HepG2 (cell line): ENCODE measurements around the gene JPH3. TPM values are rescaled to one million over a fixed set of nuclear protein-coding genes. Genes with fewer than 3 reads are reported as not detected.

Source experiments
- ATAC-seq: fragments of 200-7000 bp; cut with Tn5 transposase; 3 replicates; pipeline ENCODE4 v1.9.1; 2020; ENCODE audit warnings: mild to moderate bottlenecking, moderate library complexity
- BruUV-seq: library from RNA; stranded (reverse); fragments of 400-500 nt; replicated peaks from 2 replicates; lab custom pipeline; 2021; lab: Mats Ljungman, UMichigan
- CTCF ChIA-PET: fragments of 300-600 bp; formaldehyde crosslinking; extraction: SDS; loops from one replicate; lab custom pipeline; 2021; ENCODE audit warnings: low total read pairs, inconsistent platforms, low intra/inter-chr PET ratio; lab: Yijun Ruan, JAX
- POLR2A ChIA-PET: fragments of 350-600 bp; sonication (Branson Sonifier 250); formaldehyde crosslinking; loops from one replicate; lab custom pipeline; 2020; ENCODE audit warnings: antibody characterized with exemption, inconsistent platforms; lab: Yijun Ruan, JAX
- DNase-seq: peaks from one replicate; pipeline ENCODE4 v3.0.0-alpha.2; 2015; ENCODE audit warnings: low spot score
- FAIRE-seq: peaks from 3 replicates; lab custom pipeline; 2011; peaks lifted over from hg19 to GRCh38; lab: Jason Lieb, UNC
- H2AFZ ChIP-seq: one replicate; pipeline ENCODE4 v1.6.1; 2011; ENCODE audit warnings: low read length, inconsistent platforms
- H3K27ac ChIP-seq: fragments of 300-600 bp; 3 replicates; pipeline ENCODE4 v1.8.0; 2011; ENCODE audit warnings: mixed run types, mild to moderate bottlenecking, mixed read lengths, low read length, inconsistent platforms; ENCODE audit not compliant: insufficient read depth; ENCODE audit errors: extremely low read length
- H3K27me3 ChIP-seq, 2 experiments: fragments of 200-600 bp in 1 of 2; 2 replicates in 1 of 2; 3 replicates in 1 of 2; pipeline versions ENCODE4 v1.6.0 to v1.8.0; 2011; ENCODE audit warnings: low read length in 2 of 2, mild to moderate bottlenecking in 2 of 2, moderate library complexity in 2 of 2, inconsistent platforms in 1 of 2; ENCODE audit not compliant: insufficient read depth in 2 of 2, control insufficient read depth in 1 of 2
- H3K36me3 ChIP-seq, 2 experiments: fragments of 200-600 bp in 1 of 2; replicated peaks in 1 of 2; 2 replicates in 1 of 2; 3 replicates in 1 of 2; pipeline versions ENCODE4 v1.5.1 to v1.8.0; 2011; ENCODE audit warnings: low read length in 2 of 2, inconsistent platforms in 1 of 2; ENCODE audit not compliant: insufficient read depth in 2 of 2, control insufficient read depth in 1 of 2
- H3K4me1 ChIP-seq: 2 replicates; pipeline ENCODE4 v1.5.1; 2012; ENCODE audit warnings: low read length, inconsistent platforms; ENCODE audit not compliant: insufficient read depth
- H3K4me2 ChIP-seq: 2 replicates; pipeline ENCODE4 v1.6.0; 2011; ENCODE audit warnings: low read depth, low read length, inconsistent platforms
- H3K4me3 ChIP-seq, 3 experiments: fragments of 200-600 bp in 1 of 3; sonication (generic), shearing (Covaris generic) in 1 of 3; replicated peaks in 1 of 3; 2 replicates each; pipeline ENCODE4 v1.5.1; 2011 to 2016; ENCODE audit warnings: low read length in 3 of 3, inconsistent platforms in 2 of 3, low read depth in 2 of 3, mild to moderate bottlenecking in 2 of 3, control low read depth in 1 of 3, mixed read lengths in 1 of 3; ENCODE audit not compliant: insufficient read depth in 1 of 3
- H3K79me2 ChIP-seq: one replicate; pipeline ENCODE4 v1.6.1; 2011; ENCODE audit warnings: low read length, inconsistent platforms; ENCODE audit not compliant: insufficient read depth
- H3K9ac ChIP-seq: 2 replicates; pipeline ENCODE4 v1.6.0; 2011; ENCODE audit warnings: mild to moderate bottlenecking, low read depth, low read length, inconsistent platforms; ENCODE audit not compliant: insufficient read depth
- H3K9me3 ChIP-seq: 2 replicates; pipeline ENCODE4 v1.5.1; 2012; ENCODE audit warnings: mild to moderate bottlenecking, low read length
- H4K20me1 ChIP-seq: 2 replicates; pipeline ENCODE4 v1.6.0; 2011; ENCODE audit warnings: inconsistent platforms, mild to moderate bottlenecking, low read length, moderate library complexity; ENCODE audit not compliant: insufficient read depth
- KLF13 ChIP-seq: sonication (generic); formaldehyde crosslinking; IDR thresholded peaks from 2 replicates; pipeline ENCODE4 v1.4.0; 2020; ENCODE audit warnings: mild to moderate bottlenecking, missing genetic modification reagents
- NR2F1 ChIP-seq, 2 experiments: fragments of 450-650 bp in 1 of 2; formaldehyde crosslinking in 1 of 2; IDR thresholded peaks; 2 replicates each; pipeline versions ENCODE4 v1.5.0 to v1.6.1; 2016 to 2020; ENCODE audit warnings: mild to moderate bottlenecking in 1 of 2, missing compliant biosample characterization in 1 of 2, missing genetic modification reagents in 1 of 2, moderate library complexity in 1 of 2
- SIN3B ChIP-seq: fragments of 150-350 bp; IDR thresholded peaks from 2 replicates; pipeline ENCODE4 v1.6.1; 2014; ENCODE audit warnings: low read length
- ZNF430 ChIP-seq: sonication (generic); formaldehyde crosslinking; IDR thresholded peaks from 2 replicates; pipeline ENCODE4 v1.9.0; 2021; ENCODE audit warnings: mild to moderate bottlenecking, missing genetic modification reagents
- ZNF777 ChIP-seq: sonication (generic); formaldehyde crosslinking; IDR thresholded peaks from 2 replicates; pipeline ENCODE4 v1.4.0; 2020; ENCODE audit warnings: missing genetic modification reagents
- WGBS: methylation state at CpG from one replicate; pipeline ENCODE4 v1.1.6; 2017; ENCODE audit warnings: low lambda C conversion rate; 5-methylcytosine and 5-hydroxymethylcytosine counted together
- in situ Hi-C: cut with HindIII; loops from 2 replicates; pipeline ENCODE4 v1.10.0; 2017; ENCODE audit warnings: low pct_unique_long_range_greater_than_20kb; ENCODE audit not compliant: extremely low pct_ligation_motif_present
- intact Hi-C: fragments of 100-400 bp; cut with micrococcal nuclease; formaldehyde crosslinking; loops from one replicate; pipeline ENCODE4 v1.10.0; 2022; ENCODE audit not compliant: unreplicated experiment
- polyA plus RNA-seq, 8 experiments: library from polyadenylated mRNA; depleted of rRNA in 3 of 8; stranded (reverse) in 7 of 8; unstranded in 1 of 8; fragments of >200 nt; fragmentation: Illumina TruSeq in 4 of 8; extraction: Trizol in 4 of 8; gene quantifications; 2 replicates each; pipeline versions ENCODE4 v1.2.1 to v1.2.3, GENCODE V29; 2011 to 2016; ENCODE audit warnings: low read depth in 4 of 8, missing spikeins in 1 of 8, mixed read lengths in 1 of 8; ENCODE audit not compliant: insufficient read depth in 1 of 8
- total RNA-seq, 5 experiments: library from RNA; depleted of rRNA; stranded (reverse); fragments of >200 nt; fragmentation: Illumina TruSeq; extraction: Trizol; gene quantifications; 2 replicates each; pipeline ENCODE4 v1.2.3, GENCODE V29; 2016; ENCODE audit warnings: low read depth in 1 of 5
- TF ChIP-seq, protein P1 (sequence below): sonication (generic); formaldehyde crosslinking; IDR thresholded peaks from 2 replicates; pipeline ENCODE4 v1.4.0; 2020; ENCODE audit warnings: missing genetic modification reagents
- TF ChIP-seq, protein P2 (sequence below), 2 experiments: fragments of 450-650 bp in 1 of 2; sonication (generic) in 1 of 2; formaldehyde crosslinking in 1 of 2; IDR thresholded peaks; 2 replicates each; pipeline versions ENCODE4 v1.6.1 to v1.8.0; 2016 to 2022; ENCODE audit warnings: antibody characterized with exemption in 1 of 2, mild to moderate bottlenecking in 1 of 2, missing genetic modification reagents in 1 of 2
- TF ChIP-seq, protein P3 (sequence below): sonication (generic); formaldehyde crosslinking; IDR thresholded peaks from 2 replicates; pipeline ENCODE4 v1.4.0; 2020; ENCODE audit warnings: missing genetic modification reagents

Gene JPH3
- total and polyA plus RNA-seq, 2 of the 13 experiments (the other 11 are each of a cell fraction or from before 2014, with no cell fraction given) = not detected

DNA sequence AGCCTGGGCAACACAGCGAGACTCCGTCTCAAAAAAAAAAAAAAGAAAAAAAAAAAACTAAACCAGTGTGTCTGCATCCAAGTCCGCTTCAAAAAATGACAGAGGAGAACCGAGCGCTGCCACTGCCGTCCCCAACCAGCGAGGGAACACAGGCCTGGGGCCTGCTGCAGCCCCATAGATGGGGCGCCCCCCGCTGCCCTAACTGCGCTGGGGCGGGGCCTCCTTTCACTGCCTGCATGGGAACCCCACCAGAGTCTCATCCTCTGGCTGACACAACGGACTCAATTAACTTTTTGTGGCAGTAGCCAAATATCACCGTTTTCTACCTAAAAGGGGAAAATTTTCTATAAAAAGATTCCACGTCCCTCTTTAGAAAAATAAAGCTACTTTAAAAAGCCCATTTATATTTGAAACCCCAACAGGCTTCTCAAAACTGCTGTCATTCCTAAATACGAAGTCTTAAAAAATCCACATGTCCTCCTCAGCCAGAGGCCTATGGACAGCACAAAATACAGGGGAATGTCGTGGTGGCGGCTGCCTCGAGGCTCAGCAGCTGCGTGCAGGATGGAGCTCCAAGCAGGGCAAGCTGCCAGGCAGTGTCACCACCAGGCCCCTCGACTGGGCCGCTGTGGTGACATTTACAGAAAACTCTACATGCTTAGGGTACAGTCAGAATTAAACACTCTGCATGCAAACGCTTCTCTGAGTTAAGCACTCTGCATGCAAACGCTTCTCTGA is 133.1 kb downstream of the JPH3 start:
- Histone ChIP-seq H3K27ac (no peak overlapping the region), H3K79me2 (peaks cover 6% of the 10 kb centered on the region), H3K4me3 (no peak overlapping the region), H3K4me1 (no peaks in the 10 kb centered on the region), H2AFZ (no peak overlapping the region), H3K27me3 (no peaks in the 10 kb centered on the region; a peak in 1 of 5 replicates), H3K36me3 (peaks cover 20 to 35% of the 10 kb centered on the region in 2 experiments; a peak in 4 of 5 replicates), H3K9ac (no peak overlapping the region), H3K4me2 (no peak overlapping the region), H4K20me1 (no peaks in the 10 kb centered on the region), H3K9me3 (no peaks in the 10 kb centered on the region)
- FAIRE-seq (no peak), ATAC-seq (no peak), DNase-seq (no peak)
- no TSS peak for BruUV-seq
- 95% methylated on average over 23 of the region's 23 CpGs for WGBS
- in situ Hi-C loops (no loop called here), intact Hi-C loops (no loop called here)
- ChIA-PET POLR2A (interaction anchor here (0.7 kb wide), 1 partner anchor 1940 kb away, joined by 3 read pairs; no protein-coding TSS in a partner anchor), CTCF (no interaction called here)
- no peak for TF ChIP-seq ZNF777 (CRISPR knock-in tag)
- TF ChIP-seq, protein P1, sequence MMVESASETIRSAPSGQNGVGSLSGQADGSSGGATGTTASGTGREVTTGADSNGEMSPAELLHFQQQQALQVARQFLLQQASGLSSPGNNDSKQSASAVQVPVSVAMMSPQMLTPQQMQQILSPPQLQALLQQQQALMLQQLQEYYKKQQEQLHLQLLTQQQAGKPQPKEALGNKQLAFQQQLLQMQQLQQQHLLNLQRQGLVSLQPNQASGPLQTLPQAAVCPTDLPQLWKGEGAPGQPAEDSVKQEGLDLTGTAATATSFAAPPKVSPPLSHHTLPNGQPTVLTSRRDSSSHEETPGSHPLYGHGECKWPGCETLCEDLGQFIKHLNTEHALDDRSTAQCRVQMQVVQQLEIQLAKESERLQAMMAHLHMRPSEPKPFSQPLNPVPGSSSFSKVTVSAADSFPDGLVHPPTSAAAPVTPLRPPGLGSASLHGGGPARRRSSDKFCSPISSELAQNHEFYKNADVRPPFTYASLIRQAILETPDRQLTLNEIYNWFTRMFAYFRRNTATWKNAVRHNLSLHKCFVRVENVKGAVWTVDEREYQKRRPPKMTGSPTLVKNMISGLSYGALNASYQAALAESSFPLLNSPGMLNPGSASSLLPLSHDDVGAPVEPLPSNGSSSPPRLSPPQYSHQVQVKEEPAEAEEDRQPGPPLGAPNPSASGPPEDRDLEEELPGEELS (CRISPR knock-in tag) = no peak
- TF ChIP-seq ZNF430 (CRISPR knock-in tag) = no peak
- TF ChIP-seq, protein P2, sequence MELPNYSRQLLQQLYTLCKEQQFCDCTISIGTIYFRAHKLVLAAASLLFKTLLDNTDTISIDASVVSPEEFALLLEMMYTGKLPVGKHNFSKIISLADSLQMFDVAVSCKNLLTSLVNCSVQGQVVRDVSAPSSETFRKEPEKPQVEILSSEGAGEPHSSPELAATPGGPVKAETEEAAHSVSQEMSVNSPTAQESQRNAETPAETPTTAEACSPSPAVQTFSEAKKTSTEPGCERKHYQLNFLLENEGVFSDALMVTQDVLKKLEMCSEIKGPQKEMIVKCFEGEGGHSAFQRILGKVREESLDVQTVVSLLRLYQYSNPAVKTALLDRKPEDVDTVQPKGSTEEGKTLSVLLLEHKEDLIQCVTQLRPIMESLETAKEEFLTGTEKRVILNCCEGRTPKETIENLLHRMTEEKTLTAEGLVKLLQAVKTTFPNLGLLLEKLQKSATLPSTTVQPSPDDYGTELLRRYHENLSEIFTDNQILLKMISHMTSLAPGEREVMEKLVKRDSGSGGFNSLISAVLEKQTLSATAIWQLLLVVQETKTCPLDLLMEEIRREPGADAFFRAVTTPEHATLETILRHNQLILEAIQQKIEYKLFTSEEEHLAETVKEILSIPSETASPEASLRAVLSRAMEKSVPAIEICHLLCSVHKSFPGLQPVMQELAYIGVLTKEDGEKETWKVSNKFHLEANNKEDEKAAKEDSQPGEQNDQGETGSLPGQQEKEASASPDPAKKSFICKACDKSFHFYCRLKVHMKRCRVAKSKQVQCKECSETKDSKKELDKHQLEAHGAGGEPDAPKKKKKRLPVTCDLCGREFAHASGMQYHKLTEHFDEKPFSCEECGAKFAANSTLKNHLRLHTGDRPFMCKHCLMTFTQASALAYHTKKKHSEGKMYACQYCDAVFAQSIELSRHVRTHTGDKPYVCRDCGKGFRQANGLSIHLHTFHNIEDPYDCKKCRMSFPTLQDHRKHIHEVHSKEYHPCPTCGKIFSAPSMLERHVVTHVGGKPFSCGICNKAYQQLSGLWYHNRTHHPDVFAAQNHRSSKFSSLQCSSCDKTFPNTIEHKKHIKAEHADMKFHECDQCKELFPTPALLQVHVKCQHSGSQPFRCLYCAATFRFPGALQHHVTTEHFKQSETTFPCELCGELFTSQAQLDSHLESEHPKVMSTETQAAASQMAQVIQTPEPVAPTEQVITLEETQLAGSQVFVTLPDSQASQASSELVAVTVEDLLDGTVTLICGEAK (IDR thresholded peaks at IDR 0.05) = no peak
- TF ChIP-seq, protein P2 (CRISPR knock-in tag; IDR thresholded peaks at IDR 0.05) = no peak
- TF ChIP-seq, protein P3, sequence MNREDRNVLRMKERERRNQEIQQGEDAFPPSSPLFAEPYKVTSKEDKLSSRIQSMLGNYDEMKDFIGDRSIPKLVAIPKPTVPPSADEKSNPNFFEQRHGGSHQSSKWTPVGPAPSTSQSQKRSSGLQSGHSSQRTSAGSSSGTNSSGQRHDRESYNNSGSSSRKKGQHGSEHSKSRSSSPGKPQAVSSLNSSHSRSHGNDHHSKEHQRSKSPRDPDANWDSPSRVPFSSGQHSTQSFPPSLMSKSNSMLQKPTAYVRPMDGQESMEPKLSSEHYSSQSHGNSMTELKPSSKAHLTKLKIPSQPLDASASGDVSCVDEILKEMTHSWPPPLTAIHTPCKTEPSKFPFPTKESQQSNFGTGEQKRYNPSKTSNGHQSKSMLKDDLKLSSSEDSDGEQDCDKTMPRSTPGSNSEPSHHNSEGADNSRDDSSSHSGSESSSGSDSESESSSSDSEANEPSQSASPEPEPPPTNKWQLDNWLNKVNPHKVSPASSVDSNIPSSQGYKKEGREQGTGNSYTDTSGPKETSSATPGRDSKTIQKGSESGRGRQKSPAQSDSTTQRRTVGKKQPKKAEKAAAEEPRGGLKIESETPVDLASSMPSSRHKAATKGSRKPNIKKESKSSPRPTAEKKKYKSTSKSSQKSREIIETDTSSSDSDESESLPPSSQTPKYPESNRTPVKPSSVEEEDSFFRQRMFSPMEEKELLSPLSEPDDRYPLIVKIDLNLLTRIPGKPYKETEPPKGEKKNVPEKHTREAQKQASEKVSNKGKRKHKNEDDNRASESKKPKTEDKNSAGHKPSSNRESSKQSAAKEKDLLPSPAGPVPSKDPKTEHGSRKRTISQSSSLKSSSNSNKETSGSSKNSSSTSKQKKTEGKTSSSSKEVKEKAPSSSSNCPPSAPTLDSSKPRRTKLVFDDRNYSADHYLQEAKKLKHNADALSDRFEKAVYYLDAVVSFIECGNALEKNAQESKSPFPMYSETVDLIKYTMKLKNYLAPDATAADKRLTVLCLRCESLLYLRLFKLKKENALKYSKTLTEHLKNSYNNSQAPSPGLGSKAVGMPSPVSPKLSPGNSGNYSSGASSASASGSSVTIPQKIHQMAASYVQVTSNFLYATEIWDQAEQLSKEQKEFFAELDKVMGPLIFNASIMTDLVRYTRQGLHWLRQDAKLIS (CRISPR knock-in tag) = no peak
- no peak for TF ChIP-seq KLF13 (CRISPR knock-in tag)
- no peak for TF ChIP-seq NR2F1 (CRISPR knock-in tag; IDR thresholded peaks at IDR 0.05)
- no peak for TF ChIP-seq SIN3B
